H1 (cell line): ENCODE results near the gene DDR2. TPM values are rescaled to one million over a fixed set of nuclear protein-coding genes. Genes with fewer than 3 reads are reported as not detected.

ENCODE experiments used
- CTCF ChIA-PET: fragments of 300-600 bp; sonication (Branson Sonifier 250); formaldehyde crosslinking; loops from one replicate; lab custom pipeline; 2021; ENCODE audit not compliant: partially characterized antibody; lab: Charles Lee
- POLR2A ChIA-PET: fragments of 300-600 bp; sonication (Branson Sonifier 250); formaldehyde crosslinking; loops from one replicate; lab custom pipeline; 2021; ENCODE audit warnings: inconsistent platforms; ENCODE audit not compliant: partially characterized antibody; lab: Charles Lee
- DNase-seq, 2 experiments: peaks; one replicate each; pipeline versions ENCODE4 v3.0.0 to v3.0.0-alpha.2; 2010 to 2022; ENCODE audit warnings: low spot score in 2 of 2, low read depth in 1 of 2, mixed read lengths in 1 of 2
- FAIRE-seq: peaks from 2 replicates; lab custom pipeline; 2011; peaks lifted over from hg19 to GRCh38; lab: Jason Lieb, UNC
- H2AFZ ChIP-seq: 2 replicates; pipeline ENCODE4 v1.8.1; 2012; ENCODE audit warnings: low read length, inconsistent platforms
- H2AK5ac ChIP-seq: 2 replicates; pipeline ENCODE4 v1.6.1; 2013; ENCODE audit warnings: low read depth, low read length
- H2BK120ac ChIP-seq: replicated peaks from 2 replicates; pipeline ENCODE3; 2013; ENCODE audit warnings: low read depth, low read length, inconsistent platforms
- H2BK12ac ChIP-seq: 2 replicates; pipeline ENCODE4 v1.6.1; 2013; ENCODE audit warnings: low read depth, low read length
- H2BK15ac ChIP-seq: 2 replicates; pipeline ENCODE4 v1.6.1; 2013; ENCODE audit warnings: low read length
- H2BK20ac ChIP-seq: 2 replicates; pipeline ENCODE4 v1.6.1; 2013; ENCODE audit warnings: low read length
- H2BK5ac ChIP-seq: 2 replicates; pipeline ENCODE4 v1.6.1; 2013; ENCODE audit warnings: low read depth, low read length
- H3K14ac ChIP-seq: 2 replicates; pipeline ENCODE4 v1.6.1; 2013; ENCODE audit warnings: inconsistent platforms; ENCODE audit not compliant: insufficient read length
- H3K18ac ChIP-seq: 2 replicates; pipeline ENCODE4 v1.6.1; 2013; ENCODE audit warnings: low read length; ENCODE audit errors: extremely low read depth
- H3K23ac ChIP-seq: 2 replicates; pipeline ENCODE4 v1.6.1; 2013; ENCODE audit warnings: inconsistent platforms; ENCODE audit not compliant: insufficient read length
- H3K23me2 ChIP-seq: 2 replicates; pipeline ENCODE4 v1.6.1; 2013; ENCODE audit warnings: low read depth, low read length
- H3K27ac ChIP-seq: 2 replicates; pipeline ENCODE4 v1.6.1; 2011; ENCODE audit warnings: low read depth, low read length, inconsistent platforms
- H3K27me3 ChIP-seq, 4 experiments: replicated peaks in 1 of 4; 1 replicate in 1 of 4; 2 replicates in 3 of 4; pipeline versions ENCODE4 v1.6.1 to v1.8.1; 2011 to 2013; ENCODE audit warnings: low read length in 3 of 4, mild to moderate bottlenecking in 3 of 4, inconsistent platforms in 2 of 4, mixed read lengths in 2 of 4, moderate library complexity in 1 of 4; ENCODE audit not compliant: control insufficient read depth in 3 of 4, insufficient read depth in 3 of 4; ENCODE audit errors: extremely low read depth in 1 of 4
- H3K36me3 ChIP-seq, 4 experiments: 2 replicates each; pipeline versions ENCODE4 v1.6.1 to v1.8.1; 2011 to 2013; ENCODE audit warnings: mild to moderate bottlenecking in 4 of 4, low read length in 3 of 4, moderate library complexity in 2 of 4, control low read depth in 1 of 4, inconsistent platforms in 1 of 4; ENCODE audit not compliant: insufficient read depth in 4 of 4, control insufficient read depth in 2 of 4
- H3K4ac ChIP-seq: replicated peaks from 2 replicates; pipeline ENCODE3; 2013; ENCODE audit warnings: low read length, low read depth, mixed read lengths, inconsistent platforms; ENCODE audit not compliant: insufficient read length
- H3K4me1 ChIP-seq, 4 experiments: replicated peaks in 1 of 4; 1 replicate in 1 of 4; 2 replicates in 3 of 4; pipeline versions ENCODE4 v1.6.1 to v1.8.1; 2011 to 2013; ENCODE audit warnings: low read length in 3 of 4, inconsistent platforms in 2 of 4, mixed read lengths in 1 of 4; ENCODE audit not compliant: insufficient read depth in 4 of 4, control insufficient read depth in 3 of 4
- H3K4me2 ChIP-seq, 2 experiments: 2 replicates each; pipeline versions ENCODE4 v1.6.1 to v1.8.1; 2011 to 2013; ENCODE audit warnings: low read depth in 2 of 2, low read length in 2 of 2, control low read depth in 1 of 2, inconsistent platforms in 1 of 2, mild to moderate bottlenecking in 1 of 2; ENCODE audit not compliant: insufficient read depth in 1 of 2
- H3K4me3 ChIP-seq, 4 experiments: fragments of 200-600, 300-600 bp in 1 of 4; sonication (generic), shearing (Covaris generic), sonication (Bioruptor Twin) in 1 of 4; 2 replicates each; pipeline versions ENCODE4 v1.5.1 to v1.8.1; 2011 to 2016; ENCODE audit warnings: low read length in 4 of 4, low read depth in 3 of 4, control low read depth in 2 of 4, inconsistent platforms in 2 of 4, mild to moderate bottlenecking in 2 of 4, mixed read lengths in 1 of 4, moderate library complexity in 1 of 4; ENCODE audit not compliant: insufficient read depth in 2 of 4; ENCODE audit errors: extremely low read depth in 1 of 4
- H3K56ac ChIP-seq: replicated peaks from 2 replicates; pipeline ENCODE3; 2013; ENCODE audit warnings: low read depth, mild to moderate bottlenecking, mixed read lengths, low read length, inconsistent platforms; ENCODE audit not compliant: insufficient read length
- H3K79me1 ChIP-seq: 2 replicates; pipeline ENCODE4 v1.6.1; 2013; ENCODE audit warnings: low read depth, low read length, control low read depth
- H3K79me2 ChIP-seq, 2 experiments: 2 replicates each; pipeline versions ENCODE4 v1.6.1 to v1.8.1; 2012 to 2013; ENCODE audit warnings: low read length in 2 of 2, mild to moderate bottlenecking in 2 of 2, inconsistent platforms in 1 of 2; ENCODE audit not compliant: insufficient read depth in 2 of 2, control insufficient read depth in 1 of 2
- H3K9ac ChIP-seq, 4 experiments: replicated peaks in 1 of 4; 1 replicate in 1 of 4; 2 replicates in 3 of 4; pipeline versions ENCODE4 v1.6.1 to v1.8.1; 2011 to 2013; ENCODE audit warnings: low read depth in 3 of 4, low read length in 3 of 4, control low read depth in 2 of 4, mild to moderate bottlenecking in 2 of 4, moderate library complexity in 2 of 4, inconsistent platforms in 1 of 4; ENCODE audit errors: extremely low read depth in 1 of 4
- H3K9me3 ChIP-seq, 2 experiments: 2 replicates each; pipeline versions ENCODE4 v1.6.1 to v1.8.1; 2012 to 2013; ENCODE audit warnings: mild to moderate bottlenecking in 2 of 2, moderate library complexity in 2 of 2, control low read depth in 1 of 2, inconsistent platforms in 1 of 2, low read depth in 1 of 2, low read length in 1 of 2, mixed read lengths in 1 of 2; ENCODE audit not compliant: insufficient read depth in 2 of 2
- H4K20me1 ChIP-seq, 2 experiments: replicated peaks in 1 of 2; 2 replicates each; pipeline versions ENCODE3 to v1.8.1; 2011 to 2013; ENCODE audit warnings: inconsistent platforms in 2 of 2, low read length in 2 of 2, mild to moderate bottlenecking in 1 of 2; ENCODE audit not compliant: insufficient read depth in 2 of 2, control insufficient read depth in 1 of 2
- H4K5ac ChIP-seq: 2 replicates; pipeline ENCODE4 v1.6.1; 2013; ENCODE audit warnings: low read length, low read depth, mixed read lengths, inconsistent platforms; ENCODE audit not compliant: insufficient read length
- H4K8ac ChIP-seq: 2 replicates; pipeline ENCODE4 v1.8.0; 2013; ENCODE audit warnings: mild to moderate bottlenecking, moderate library complexity, low read length, inconsistent platforms; ENCODE audit not compliant: insufficient read depth; ENCODE audit errors: extremely low read depth
- H4K91ac ChIP-seq: replicated peaks from 2 replicates; pipeline ENCODE3; 2013; ENCODE audit warnings: low read length, mixed read lengths, inconsistent platforms; ENCODE audit not compliant: insufficient read length
- BCL11A ChIP-seq, 2 experiments: IDR thresholded peaks; one replicate each; pipeline ENCODE4 v1.6.1; 2011; ENCODE audit warnings: low read depth in 2 of 2, low read length in 2 of 2, mild to moderate bottlenecking in 2 of 2
- CBX5 ChIP-seq: fragments of 300-800, 300-1000 bp; sonication (generic); IDR thresholded peaks from 2 replicates; pipeline ENCODE4 v1.7.1; 2016; ENCODE audit warnings: antibody characterized with exemption, low read length, low read depth
- CEBPB ChIP-seq: IDR thresholded peaks from 2 replicates; pipeline ENCODE4 v1.6.1; 2012; ENCODE audit warnings: low read depth, low read length
- EGR1 ChIP-seq: IDR thresholded peaks from 2 replicates; pipeline ENCODE4 v1.6.1; 2011; ENCODE audit warnings: low read depth, low read length, borderline replicate concordance
- EZH2 ChIP-seq: fragments of 200-600 bp; sonication (generic); IDR thresholded peaks from 2 replicates; pipeline ENCODE4 v1.7.1; 2012; ENCODE audit warnings: low read depth, mild to moderate bottlenecking, moderate library complexity, low read length, inconsistent platforms; ENCODE audit not compliant: severe bottlenecking
- GTF2F1 ChIP-seq: IDR thresholded peaks from 2 replicates; pipeline ENCODE4 v1.6.1; 2012; ENCODE audit warnings: low read depth, low read length, improper control_type of control experiment, borderline replicate concordance
- HDAC6 ChIP-seq: IDR thresholded peaks from one replicate; pipeline ENCODE4 v1.7.1; 2012; ENCODE audit warnings: low read depth, mild to moderate bottlenecking, inconsistent platforms, low read length, moderate library complexity
- KDM5A ChIP-seq: fragments of 200-600 bp; IDR thresholded peaks from 2 replicates; pipeline ENCODE4 v1.7.1; 2012; ENCODE audit warnings: mild to moderate bottlenecking, low read length, inconsistent platforms, mixed read lengths
- MAFK ChIP-seq: IDR thresholded peaks from 2 replicates; pipeline ENCODE4 v1.6.1; 2012; ENCODE audit warnings: low read depth, mild to moderate bottlenecking, improper control_type of control experiment, low read length
- NRF1 ChIP-seq: IDR thresholded peaks from 2 replicates; pipeline ENCODE4 v1.6.1; 2011; ENCODE audit warnings: mild to moderate bottlenecking, low read depth, low read length, improper control_type of control experiment
- PHF8 ChIP-seq: fragments of 200-600 bp; sonication (generic); conservative IDR thresholded peaks from 2 replicates; pipeline ENCODE4 v1.7.1; 2012; ENCODE audit warnings: low read depth, mild to moderate bottlenecking, inconsistent platforms, low read length, moderate library complexity
- RAD21 ChIP-seq, 2 experiments: IDR thresholded peaks in 1 of 2; conservative IDR thresholded peaks in 1 of 2; 2 replicates each; pipeline ENCODE4 v1.6.1; 2011; ENCODE audit warnings: low read depth in 2 of 2, low read length in 2 of 2, improper control_type of control experiment in 1 of 2, inconsistent platforms in 1 of 2, mild to moderate bottlenecking in 1 of 2, moderate library complexity in 1 of 2
- RBBP5 ChIP-seq: IDR thresholded peaks from 2 replicates; pipeline ENCODE4 v1.7.1; 2012; ENCODE audit warnings: low read depth, mild to moderate bottlenecking, inconsistent platforms, low read length, moderate library complexity, borderline replicate concordance
- SP1 ChIP-seq: IDR thresholded peaks from 2 replicates; pipeline ENCODE4 v1.6.1; 2011; ENCODE audit warnings: low read depth, low read length
- TAF1 ChIP-seq: IDR thresholded peaks from 2 replicates; pipeline ENCODE4 v1.6.1; 2011; ENCODE audit warnings: mild to moderate bottlenecking, low read depth, low read length
- TEAD4 ChIP-seq: IDR thresholded peaks from 2 replicates; pipeline ENCODE4 v1.6.1; 2012; ENCODE audit warnings: low read depth, low read length, inconsistent platforms, mixed read lengths
- WGBS, 2 experiments: shearing (Covaris generic) in 1 of 2; methylation state at CpG; one replicate each; pipeline versions ENCODE4 v1.1.6 to v1.1.7; 2013 to 2015; ENCODE audit warnings: low lambda C conversion rate in 2 of 2, mixed read lengths in 2 of 2, inconsistent platforms in 1 of 2, low coverage in 1 of 2, missing lambda C conversion rate in 1 of 2; ENCODE audit not compliant: insufficient replicate concordance in 2 of 2, insufficient coverage in 1 of 2, insufficient read length in 1 of 2; ENCODE audit errors: extremely low coverage in 1 of 2, missing lambda C conversion rate in 1 of 2; 5-methylcytosine and 5-hydroxymethylcytosine counted together
- polyA plus RNA-seq, 7 experiments: library from polyadenylated mRNA; depleted of rRNA in 3 of 7; stranded (reverse) in 5 of 7; unstranded in 2 of 7; fragments of >200 nt in 5 of 7; fragments of 200-250 nt in 2 of 7; gene quantifications; 1 replicate in 5 of 7; 2 replicates in 1 of 7; 4 replicates in 1 of 7; pipeline versions ENCODE4 v1.2.1 to v1.2.3, GENCODE V29; 2011 to 2013; ENCODE audit warnings: missing spikeins in 2 of 7, mixed read lengths in 2 of 7
- total RNA-seq: library from RNA; stranded (reverse); fragmentation: NEBNext Ultra II Directional; extraction: Animal tissue kit (Norgen Biotek cat#: 25700); gene quantifications from 2 replicates; pipeline ENCODE4 v1.2.1, GENCODE V29; 2021

Gene DDR2
- total and polyA plus RNA-seq, 2 of the 8 experiments (the other 6 are each of a cell fraction or from before 2014, with no cell fraction given) = 1.00 to 2.1 TPM

- FAIRE-seq (no peak), DNase-seq (no peak)
- Histone ChIP-seq H3K4me1 (no peaks in the 10 kb centered on the region), H3K27ac (no peak overlapping the region), H3K36me3 (no peaks in the 10 kb centered on the region), H3K79me1 (no peaks in the 10 kb centered on the region), H3K4me2 (no peak overlapping the region), H2AK5ac (no peak overlapping the region), H3K23ac (no peak overlapping the region), H2BK120ac (no peak overlapping the region), H3K18ac (no peak overlapping the region), H3K9me3 (no peaks in the 10 kb centered on the region), H2BK15ac (no peak overlapping the region), H3K56ac (no peak overlapping the region), H2BK20ac (no peak overlapping the region), H4K20me1 (no peaks in the 10 kb centered on the region), H3K4me3 (no peak overlapping the region), H4K91ac (no peak overlapping the region), H4K5ac (no peak overlapping the region), H2BK5ac (no peak overlapping the region), H3K9ac (no peak overlapping the region), H2BK12ac (no peak overlapping the region), H3K14ac (no peak overlapping the region), H4K8ac (no peak overlapping the region), H3K79me2 (no peaks in the 10 kb centered on the region), H3K27me3 (no peaks in the 10 kb centered on the region), H2AFZ (no peak overlapping the region), H3K4ac (no peak overlapping the region), H3K23me2 (no peaks in the 10 kb centered on the region)
- 75% methylated on average over 3 of the region's 3 CpGs; no CpG with 5 or more reads in 1 of the 2 experiments for WGBS, 2 experiments
- TF ChIP-seq NRF1 = no peak
- no peak for TF ChIP-seq RAD21 (IDR thresholded peaks at IDR 0.05 in 1 of 2, conservative IDR thresholded peaks at IDR 0.05 in 1 of 2; ENCODE audit: low read depth in 2 of 2, low read length in 2 of 2)
- no peak for TF ChIP-seq TAF1
- no peak for TF ChIP-seq RBBP5
- no peak for TF ChIP-seq PHF8
- TF ChIP-seq GTF2F1 = no peak
- no peak for TF ChIP-seq MAFK
- no peak for TF ChIP-seq EGR1
- TF ChIP-seq BCL11A (IDR thresholded peaks at IDR 0.05; ENCODE audit: low read depth in 2 of 2, low read length in 2 of 2) = no peak
- no peak for TF ChIP-seq KDM5A
- no peak for TF ChIP-seq CBX5
- no peak for TF ChIP-seq TEAD4
- TF ChIP-seq SP1 = no peak
- TF ChIP-seq HDAC6 = no peak
- no peak for TF ChIP-seq CEBPB
- no peak for TF ChIP-seq EZH2
- ChIA-PET CTCF (interaction anchor here (0.8 kb wide), 1 partner anchor 10 kb away, joined by 3 read pairs; no protein-coding TSS in a partner anchor), POLR2A (no interaction called here)
These were observed 76.0 kb downstream of the DDR2 start for GRCh38 chr1:162708286-162708685.
